SK-N-SH (cell line): ENCODE results near the gene AUTS2.

ENCODE experiments used
- POLR2AphosphoS5 ChIP-seq: IDR thresholded peaks from 2 replicates; pipeline ENCODE4 v1.6.1; 2012; ENCODE audit warnings: low read depth, low read length
- YY1 ChIP-seq: IDR thresholded peaks from 2 replicates; pipeline ENCODE4 v1.4.0; 2012; ENCODE audit warnings: low read depth, mild to moderate bottlenecking
- TF ChIP-seq, protein P1 (sequence below): IDR thresholded peaks from 2 replicates; pipeline ENCODE4 v1.6.1; 2012; ENCODE audit warnings: mild to moderate bottlenecking, low read depth, low read length, moderate library complexity
- TF ChIP-seq, protein P2 (sequence below): IDR thresholded peaks from 2 replicates; pipeline ENCODE4 v1.4.0; 2012; ENCODE audit warnings: low read depth, borderline replicate concordance

DNA sequence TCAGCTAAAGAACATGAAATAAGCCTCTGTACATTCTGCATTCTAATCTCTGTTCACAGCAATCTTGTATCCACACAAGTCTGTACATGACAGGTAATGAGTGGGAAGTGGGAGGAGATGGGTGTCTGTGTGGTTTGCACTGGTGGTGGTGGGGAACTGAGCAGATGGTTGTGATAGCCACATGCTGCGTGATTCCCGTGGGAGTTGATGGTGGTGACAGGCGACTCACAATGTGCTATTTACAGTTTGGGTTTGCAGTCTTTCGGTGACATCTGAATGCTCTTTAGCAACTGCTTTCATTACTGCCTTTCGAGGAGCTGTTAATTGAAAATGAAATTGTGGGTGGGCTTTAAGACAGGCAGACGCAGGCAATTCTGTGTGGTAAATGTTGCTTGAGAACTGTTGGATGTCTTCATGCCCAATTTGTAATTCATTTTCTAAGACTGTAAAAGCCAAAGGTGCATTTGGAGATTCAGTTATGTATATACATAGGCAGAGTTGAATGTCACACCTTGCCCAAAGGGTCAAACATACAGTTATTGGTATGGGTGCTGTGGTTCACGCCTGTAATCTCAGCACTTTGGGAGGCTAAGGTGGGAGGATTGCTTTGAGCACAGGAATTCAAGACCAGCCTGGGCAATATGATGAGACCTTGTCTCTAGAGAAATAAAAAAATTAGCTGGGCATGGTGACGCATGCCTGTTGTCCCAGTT lies 308.2 kb downstream of the AUTS2 start:
- TF ChIP-seq, protein P1, sequence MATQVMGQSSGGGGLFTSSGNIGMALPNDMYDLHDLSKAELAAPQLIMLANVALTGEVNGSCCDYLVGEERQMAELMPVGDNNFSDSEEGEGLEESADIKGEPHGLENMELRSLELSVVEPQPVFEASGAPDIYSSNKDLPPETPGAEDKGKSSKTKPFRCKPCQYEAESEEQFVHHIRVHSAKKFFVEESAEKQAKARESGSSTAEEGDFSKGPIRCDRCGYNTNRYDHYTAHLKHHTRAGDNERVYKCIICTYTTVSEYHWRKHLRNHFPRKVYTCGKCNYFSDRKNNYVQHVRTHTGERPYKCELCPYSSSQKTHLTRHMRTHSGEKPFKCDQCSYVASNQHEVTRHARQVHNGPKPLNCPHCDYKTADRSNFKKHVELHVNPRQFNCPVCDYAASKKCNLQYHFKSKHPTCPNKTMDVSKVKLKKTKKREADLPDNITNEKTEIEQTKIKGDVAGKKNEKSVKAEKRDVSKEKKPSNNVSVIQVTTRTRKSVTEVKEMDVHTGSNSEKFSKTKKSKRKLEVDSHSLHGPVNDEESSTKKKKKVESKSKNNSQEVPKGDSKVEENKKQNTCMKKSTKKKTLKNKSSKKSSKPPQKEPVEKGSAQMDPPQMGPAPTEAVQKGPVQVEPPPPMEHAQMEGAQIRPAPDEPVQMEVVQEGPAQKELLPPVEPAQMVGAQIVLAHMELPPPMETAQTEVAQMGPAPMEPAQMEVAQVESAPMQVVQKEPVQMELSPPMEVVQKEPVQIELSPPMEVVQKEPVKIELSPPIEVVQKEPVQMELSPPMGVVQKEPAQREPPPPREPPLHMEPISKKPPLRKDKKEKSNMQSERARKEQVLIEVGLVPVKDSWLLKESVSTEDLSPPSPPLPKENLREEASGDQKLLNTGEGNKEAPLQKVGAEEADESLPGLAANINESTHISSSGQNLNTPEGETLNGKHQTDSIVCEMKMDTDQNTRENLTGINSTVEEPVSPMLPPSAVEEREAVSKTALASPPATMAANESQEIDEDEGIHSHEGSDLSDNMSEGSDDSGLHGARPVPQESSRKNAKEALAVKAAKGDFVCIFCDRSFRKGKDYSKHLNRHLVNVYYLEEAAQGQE: no peak
- no peak for TF ChIP-seq POLR2AphosphoS5
- TF ChIP-seq YY1: no peak
- TF ChIP-seq, protein P2, sequence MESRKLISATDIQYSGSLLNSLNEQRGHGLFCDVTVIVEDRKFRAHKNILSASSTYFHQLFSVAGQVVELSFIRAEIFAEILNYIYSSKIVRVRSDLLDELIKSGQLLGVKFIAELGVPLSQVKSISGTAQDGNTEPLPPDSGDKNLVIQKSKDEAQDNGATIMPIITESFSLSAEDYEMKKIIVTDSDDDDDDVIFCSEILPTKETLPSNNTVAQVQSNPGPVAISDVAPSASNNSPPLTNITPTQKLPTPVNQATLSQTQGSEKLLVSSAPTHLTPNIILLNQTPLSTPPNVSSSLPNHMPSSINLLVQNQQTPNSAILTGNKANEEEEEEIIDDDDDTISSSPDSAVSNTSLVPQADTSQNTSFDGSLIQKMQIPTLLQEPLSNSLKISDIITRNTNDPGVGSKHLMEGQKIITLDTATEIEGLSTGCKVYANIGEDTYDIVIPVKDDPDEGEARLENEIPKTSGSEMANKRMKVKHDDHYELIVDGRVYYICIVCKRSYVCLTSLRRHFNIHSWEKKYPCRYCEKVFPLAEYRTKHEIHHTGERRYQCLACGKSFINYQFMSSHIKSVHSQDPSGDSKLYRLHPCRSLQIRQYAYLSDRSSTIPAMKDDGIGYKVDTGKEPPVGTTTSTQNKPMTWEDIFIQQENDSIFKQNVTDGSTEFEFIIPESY: no peak
